Right renal pelvis (tissue), 4 donors: Measurements from ENCODE around the gene HEXIM1. TPM values are rescaled to one million over a fixed set of nuclear protein-coding genes. Genes with fewer than 3 reads are reported as not detected.
A peak's percentile ranks its signal among the peaks of the same experiment; 100 is the strongest.

ENCODE experiments used
- DNase-seq, 4 donors: peaks; one replicate each; pipeline ENCODE4 v3.0.0-alpha.2; 2013; ENCODE audit warnings: low read depth in 4 of 4, low spot score in 3 of 4, missing footprints in 1 of 4
- polyA plus RNA-seq, 4 donors: library from polyadenylated mRNA; unstranded; fragments of 120-200 nt; gene quantifications; one replicate each; pipeline ENCODE4 v1.2.1, GENCODE V29; 2013; ENCODE audit not compliant: insufficient read length in 4 of 4

The HEXIM1 gene
- polyA plus RNA-seq, 4 donors, result 41.5 to 47.5 (median 42.9) TPM

GRCh38 chr17:45128331-45128730 is 19.9 kb upstream of the HEXIM1 start:
- DNase-seq, result no peak

- DNase-seq, result no peak
Observed at GRCh38 chr17:45128989-45129388, 19.3 kb upstream of the HEXIM1 start.

- no peak for DNase-seq
Observed at GRCh38 chr17:45129426-45129939, 18.8 kb upstream of the HEXIM1 start.

GRCh38 chr17:45129940-45130680 is 18.2 kb upstream of the HEXIM1 start:
- no peak for DNase-seq

GRCh38 chr17:45130681-45131615 is 17.3 kb upstream of the HEXIM1 start:
- DNase-seq, result no peak

- no peak for DNase-seq
Observed at GRCh38 chr17:45131616-45132319, 16.5 kb upstream of the HEXIM1 start.

GRCh38 chr17:45132320-45132571 is 16.0 kb upstream of the HEXIM1 start, which contains the start of gene PLCD3:
Gene PLCD3, minus strand, starts transcription at chr17:45132515. Its CDS starts 105 bp downstream, at chr17:45132410.
- DNase-seq, result no peak

GRCh38 chr17:45132572-45133463 is 15.5 kb upstream of the HEXIM1 start:
- DNase-seq, result peak in 1 of 4 donors; percentile 65

GRCh38 chr17:45135192-45135977 is 12.9 kb upstream of the HEXIM1 start, which contains the start of gene ACBD4:
Gene ACBD4, plus strand, starts transcription at chr17:45135687. Its CDS starts 458 bp downstream, at chr17:45136145.
- peak; percentile 93 to 98 (median 95) for DNase-seq

- no peak for DNase-seq
Observed at GRCh38 chr17:45135978-45136791, 12.1 kb upstream of the HEXIM1 start.

- DNase-seq, result no peak
Observed at GRCh38 chr17:45136846-45137560, 11.3 kb upstream of the HEXIM1 start.

GRCh38 chr17:45137561-45138305 is 10.5 kb upstream of the HEXIM1 start:
- DNase-seq, result no peak

- DNase-seq, result no peak
Observed at GRCh38 chr17:45138911-45139532, 9.3 kb upstream of the HEXIM1 start.

GRCh38 chr17:45139533-45139920 is 8.7 kb upstream of the HEXIM1 start:
- DNase-seq, result no peak

GRCh38 chr17:45143094-45143670 is 5.1 kb upstream of the HEXIM1 start:
- DNase-seq, result no peak

- no peak for DNase-seq
Observed at GRCh38 chr17:45143767-45144198, 4.5 kb upstream of the HEXIM1 start.
